ENCODE data around the gene SFXN5. TPM values are rescaled to one million over a fixed set of nuclear protein-coding genes. Genes with fewer than 3 reads are reported as not detected.

SFXN5 gene
- polyA plus RNA-seq, 2 of the 4 experiments (the other 2 are of a cell fraction): 16.7 to 19.6 TPM

GRCh38 chr2:72942881-72943418 lies 128.6 kb downstream of the SFXN5 start:
- WGBS (ENCODE audit: missing lambda C conversion rate): 81% methylated on average over 8 of the region's 8 CpGs
- Histone ChIP-seq H3K4me2 (no peak overlapping the region), H3K9me3 (no peaks in the 10 kb centered on the region), H3K27ac (no peak overlapping the region), H3K4me3 (no peak overlapping the region), H3K4me1 (no peaks in the 10 kb centered on the region)
- ChIA-PET CTCF (interaction anchor here (0.8 to 2.0 kb wide), 3 partner anchors 9 to 50 kb away, joined by 3 to 8 read pairs (median 5); no protein-coding TSS in a partner anchor), POLR2A (no interaction called here)
- DNase-seq (ENCODE audit: low read depth in 1 of 2, low spot score in 1 of 2) (no peak), FAIRE-seq (no peak), ATAC-seq (no peak)
- no peak for TF ChIP-seq CBX2 (IDR thresholded peaks at IDR 0.05; ENCODE audit: borderline replicate concordance, low read depth)
- no peak for TF ChIP-seq FOSL2 (IDR thresholded peaks at IDR 0.05)
- TF ChIP-seq FOSL2 (CRISPR knock-in tag; IDR thresholded peaks at IDR 0.05): no peak
- no peak for TF ChIP-seq SMC3 (IDR thresholded peaks at IDR 0.05)
- no peak for TF ChIP-seq RNF2 (IDR thresholded peaks at IDR 0.05; ENCODE audit: borderline replicate concordance, low read depth)
- TF ChIP-seq RCOR1 (IDR thresholded peaks at IDR 0.05; ENCODE audit: low read depth, low read length): no peak
- no peak for TF ChIP-seq RFX5 (IDR thresholded peaks at IDR 0.05)
- no peak for TF ChIP-seq SREBF2 (IDR thresholded peaks at IDR 0.05)
- no peak for TF ChIP-seq JUNB (IDR thresholded peaks at IDR 0.05)
- TF ChIP-seq BHLHE40 (IDR thresholded peaks at IDR 0.05; ENCODE audit: low read depth, low read length): no peak

DNA sequence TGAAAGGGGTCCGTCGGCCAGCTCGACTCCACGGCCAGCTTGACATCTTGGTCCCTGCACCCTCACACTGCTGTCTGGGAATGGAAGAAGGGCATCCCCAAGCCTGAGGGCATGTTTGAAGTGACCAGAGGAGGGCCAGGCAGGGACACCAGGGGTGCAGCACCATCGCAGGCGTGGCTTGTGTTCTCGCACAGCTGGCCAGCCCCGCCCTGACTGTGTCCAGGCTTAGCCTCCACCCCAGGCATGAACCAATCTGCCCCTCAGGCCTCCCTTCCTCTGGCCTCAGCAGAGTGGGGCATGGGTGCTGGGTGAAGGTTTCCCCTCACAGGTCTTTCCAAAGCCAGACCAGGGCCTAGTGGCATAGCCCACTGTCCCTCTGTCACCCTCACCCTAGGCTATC lies 129.2 kb downstream of the SFXN5 start:
- H3K4me1 ChIP-seq: no peaks in the 10 kb centered on the region
- 91% methylated on average over 4 of the region's 8 CpGs for WGBS (ENCODE audit: missing lambda C conversion rate)
- H3K9me3 ChIP-seq: no peaks in the 10 kb centered on the region
- ATAC-seq (no peak), FAIRE-seq (no peak), DNase-seq (ENCODE audit: low read depth in 1 of 2, low spot score in 1 of 2) (no peak)
- no peak overlapping the region for H3K4me2 ChIP-seq
- H3K27ac ChIP-seq: no peak overlapping the region
- no peak overlapping the region for H3K4me3 ChIP-seq
- ChIA-PET POLR2A (no interaction called here), CTCF (interaction anchor here (0.8 to 2.0 kb wide), 5 partner anchors 10 to 142 kb away, joined by 3 to 8 read pairs (median 3); partner anchors contain the start of gene EMX1)
- TF ChIP-seq CHD2 (IDR thresholded peaks at IDR 0.05; ENCODE audit: low read length, partially characterized antibody): no peak
- TF ChIP-seq CTCF (IDR thresholded peaks at IDR 0.05): no peak
- TF ChIP-seq JUNB (IDR thresholded peaks at IDR 0.05): no peak
- no peak for TF ChIP-seq RAD21 (conservative IDR thresholded peaks at IDR 0.05 in 1 of 2, IDR thresholded peaks at IDR 0.05 in 1 of 2)
- TF ChIP-seq SMC3 (IDR thresholded peaks at IDR 0.05): no peak
- no peak for TF ChIP-seq RFX5 (IDR thresholded peaks at IDR 0.05)
- TF ChIP-seq ESRRA (IDR thresholded peaks at IDR 0.05; ENCODE audit: borderline replicate concordance, low read length): no peak
- no peak for TF ChIP-seq KDM1A (IDR thresholded peaks at IDR 0.05; ENCODE audit: low read depth)
- no peak for TF ChIP-seq ZNF302 (CRISPR knock-in tag; IDR thresholded peaks at IDR 0.05)
- no peak for TF ChIP-seq CBX8 (IDR thresholded peaks at IDR 0.05)
- no peak for TF ChIP-seq CHD4 (IDR thresholded peaks at IDR 0.05; ENCODE audit: borderline replicate concordance)

GRCh38 chr2:72940786-72941185 lies 130.7 kb downstream of the SFXN5 start:
- CTCF ChIA-PET: interaction anchor here (1.0 to 3.1 kb wide), 7 partner anchors 12 to 237 kb away, joined by 3 to 15 read pairs (median 3); no protein-coding TSS in a partner anchor
- ATAC-seq (no peak), DNase-seq (ENCODE audit: low read depth in 1 of 2, low spot score in 1 of 2) (no peak)

More at GRCh38 chr2:72940786-72941185, 130.7 kb downstream of the SFXN5 start:
- Histone ChIP-seq H3K4me3 (no peak overlapping the region), H3K27ac (no peak overlapping the region), H3K4me2 (no peak overlapping the region), H3K4me1 (no peaks in the 10 kb centered on the region), H3K9me3 (no peaks in the 10 kb centered on the region)
- TF ChIP-seq TFCP2L1 (CRISPR knock-in tag; IDR thresholded peaks at IDR 0.05): no peak
- TF ChIP-seq RNF2 (IDR thresholded peaks at IDR 0.05; ENCODE audit: borderline replicate concordance, low read depth): no peak
- TF ChIP-seq CHD2 (IDR thresholded peaks at IDR 0.05; ENCODE audit: low read length, partially characterized antibody): no peak
- TF ChIP-seq, protein P1, sequence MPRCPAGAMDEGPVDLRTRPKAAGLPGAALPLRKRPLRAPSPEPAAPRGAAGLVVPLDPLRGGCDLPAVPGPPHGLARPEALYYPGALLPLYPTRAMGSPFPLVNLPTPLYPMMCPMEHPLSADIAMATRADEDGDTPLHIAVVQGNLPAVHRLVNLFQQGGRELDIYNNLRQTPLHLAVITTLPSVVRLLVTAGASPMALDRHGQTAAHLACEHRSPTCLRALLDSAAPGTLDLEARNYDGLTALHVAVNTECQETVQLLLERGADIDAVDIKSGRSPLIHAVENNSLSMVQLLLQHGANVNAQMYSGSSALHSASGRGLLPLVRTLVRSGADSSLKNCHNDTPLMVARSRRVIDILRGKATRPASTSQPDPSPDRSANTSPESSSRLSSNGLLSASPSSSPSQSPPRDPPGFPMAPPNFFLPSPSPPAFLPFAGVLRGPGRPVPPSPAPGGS (IDR thresholded peaks at IDR 0.05): no peak
- 92% methylated on average over 6 of the region's 6 CpGs for WGBS (ENCODE audit: missing lambda C conversion rate)
- FAIRE-seq: no peak
- POLR2A ChIA-PET: no interaction called here
